A673 (cell line): Measurements from ENCODE around the gene ITPR2.

Experiments
- EZH2 ChIP-seq: fragments of 200-600 bp; sonication (generic); IDR thresholded peaks from 2 replicates; pipeline ENCODE4 v1.6.1; 2017; ENCODE audit warnings: borderline replicate concordance, low read depth, mild to moderate bottlenecking, mixed read lengths, antibody characterized with exemption, low read length; ENCODE audit not compliant: poor library complexity, severe bottlenecking
- TF ChIP-seq, protein P1 (sequence below): fragments of 300-800, 200-600 bp; sonication (generic); conservative IDR thresholded peaks from 2 replicates; pipeline ENCODE4 v1.5.1; 2017; ENCODE audit warnings: low read depth, mild to moderate bottlenecking, antibody characterized with exemption, low read length, moderate library complexity, mixed read lengths

DNA sequence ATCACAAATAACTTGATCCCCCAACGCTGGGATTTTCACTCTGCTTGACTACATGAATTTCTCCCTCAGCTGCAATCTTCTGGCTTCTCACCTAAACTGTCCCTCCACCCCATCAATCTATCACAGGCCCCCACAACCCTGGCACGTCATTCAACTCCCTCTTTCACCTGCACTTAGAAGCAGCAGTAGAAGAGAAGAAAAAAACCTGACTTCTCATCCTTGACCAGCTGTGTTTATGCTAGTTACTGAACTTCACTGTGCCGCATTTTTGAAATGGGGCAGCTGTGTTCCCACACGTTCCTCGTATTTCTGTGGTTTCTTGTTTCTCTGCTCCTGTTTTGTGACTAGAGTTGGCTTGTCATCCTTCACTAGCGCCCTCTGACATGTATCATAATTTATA lies 35.0 kb downstream of the ITPR2 start:
- TF ChIP-seq, protein P1, sequence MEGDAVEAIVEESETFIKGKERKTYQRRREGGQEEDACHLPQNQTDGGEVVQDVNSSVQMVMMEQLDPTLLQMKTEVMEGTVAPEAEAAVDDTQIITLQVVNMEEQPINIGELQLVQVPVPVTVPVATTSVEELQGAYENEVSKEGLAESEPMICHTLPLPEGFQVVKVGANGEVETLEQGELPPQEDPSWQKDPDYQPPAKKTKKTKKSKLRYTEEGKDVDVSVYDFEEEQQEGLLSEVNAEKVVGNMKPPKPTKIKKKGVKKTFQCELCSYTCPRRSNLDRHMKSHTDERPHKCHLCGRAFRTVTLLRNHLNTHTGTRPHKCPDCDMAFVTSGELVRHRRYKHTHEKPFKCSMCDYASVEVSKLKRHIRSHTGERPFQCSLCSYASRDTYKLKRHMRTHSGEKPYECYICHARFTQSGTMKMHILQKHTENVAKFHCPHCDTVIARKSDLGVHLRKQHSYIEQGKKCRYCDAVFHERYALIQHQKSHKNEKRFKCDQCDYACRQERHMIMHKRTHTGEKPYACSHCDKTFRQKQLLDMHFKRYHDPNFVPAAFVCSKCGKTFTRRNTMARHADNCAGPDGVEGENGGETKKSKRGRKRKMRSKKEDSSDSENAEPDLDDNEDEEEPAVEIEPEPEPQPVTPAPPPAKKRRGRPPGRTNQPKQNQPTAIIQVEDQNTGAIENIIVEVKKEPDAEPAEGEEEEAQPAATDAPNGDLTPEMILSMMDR = no peak
- no peak for TF ChIP-seq EZH2
